Fibroblast of pulmonary artery (primary cell): ENCODE results near the gene CD52.
A peak's percentile ranks its signal among the peaks of the same experiment; 100 is the strongest.

ENCODE experiments used
- DNase-seq: peaks from one replicate; pipeline ENCODE4 v3.0.0-alpha.2; 2010; ENCODE audit warnings: low read depth
- H3K4me3 ChIP-seq: replicated peaks from 2 replicates; pipeline ENCODE4 v1.5.1; 2011; ENCODE audit warnings: low read depth, mild to moderate bottlenecking, control low read depth, low read length, moderate library complexity
- TF ChIP-seq, protein P1 (sequence below): IDR thresholded peaks from 2 replicates; pipeline ENCODE4 v1.5.1; 2011; ENCODE audit warnings: mild to moderate bottlenecking, control low read depth, low read length, inconsistent platforms; ENCODE audit errors: missing control alignments

Gene CD52

GRCh38 chr1:26360807-26361604 is 43.2 kb downstream of the CD52 start:
- no peak for DNase-seq
- H3K4me3 ChIP-seq: no peak overlapping the region
- TF ChIP-seq, protein P1, sequence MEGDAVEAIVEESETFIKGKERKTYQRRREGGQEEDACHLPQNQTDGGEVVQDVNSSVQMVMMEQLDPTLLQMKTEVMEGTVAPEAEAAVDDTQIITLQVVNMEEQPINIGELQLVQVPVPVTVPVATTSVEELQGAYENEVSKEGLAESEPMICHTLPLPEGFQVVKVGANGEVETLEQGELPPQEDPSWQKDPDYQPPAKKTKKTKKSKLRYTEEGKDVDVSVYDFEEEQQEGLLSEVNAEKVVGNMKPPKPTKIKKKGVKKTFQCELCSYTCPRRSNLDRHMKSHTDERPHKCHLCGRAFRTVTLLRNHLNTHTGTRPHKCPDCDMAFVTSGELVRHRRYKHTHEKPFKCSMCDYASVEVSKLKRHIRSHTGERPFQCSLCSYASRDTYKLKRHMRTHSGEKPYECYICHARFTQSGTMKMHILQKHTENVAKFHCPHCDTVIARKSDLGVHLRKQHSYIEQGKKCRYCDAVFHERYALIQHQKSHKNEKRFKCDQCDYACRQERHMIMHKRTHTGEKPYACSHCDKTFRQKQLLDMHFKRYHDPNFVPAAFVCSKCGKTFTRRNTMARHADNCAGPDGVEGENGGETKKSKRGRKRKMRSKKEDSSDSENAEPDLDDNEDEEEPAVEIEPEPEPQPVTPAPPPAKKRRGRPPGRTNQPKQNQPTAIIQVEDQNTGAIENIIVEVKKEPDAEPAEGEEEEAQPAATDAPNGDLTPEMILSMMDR: no peak

- H3K4me3 ChIP-seq: no peak overlapping the region
- TF ChIP-seq, protein P1: no peak
- no peak for DNase-seq
These were observed 43.9 kb downstream of the CD52 start for GRCh38 chr1:26361605-26362122.

- TF ChIP-seq, protein P1: no peak
These were observed 44.6 kb downstream of the CD52 start for GRCh38 chr1:26362331-26362730.

DNA sequence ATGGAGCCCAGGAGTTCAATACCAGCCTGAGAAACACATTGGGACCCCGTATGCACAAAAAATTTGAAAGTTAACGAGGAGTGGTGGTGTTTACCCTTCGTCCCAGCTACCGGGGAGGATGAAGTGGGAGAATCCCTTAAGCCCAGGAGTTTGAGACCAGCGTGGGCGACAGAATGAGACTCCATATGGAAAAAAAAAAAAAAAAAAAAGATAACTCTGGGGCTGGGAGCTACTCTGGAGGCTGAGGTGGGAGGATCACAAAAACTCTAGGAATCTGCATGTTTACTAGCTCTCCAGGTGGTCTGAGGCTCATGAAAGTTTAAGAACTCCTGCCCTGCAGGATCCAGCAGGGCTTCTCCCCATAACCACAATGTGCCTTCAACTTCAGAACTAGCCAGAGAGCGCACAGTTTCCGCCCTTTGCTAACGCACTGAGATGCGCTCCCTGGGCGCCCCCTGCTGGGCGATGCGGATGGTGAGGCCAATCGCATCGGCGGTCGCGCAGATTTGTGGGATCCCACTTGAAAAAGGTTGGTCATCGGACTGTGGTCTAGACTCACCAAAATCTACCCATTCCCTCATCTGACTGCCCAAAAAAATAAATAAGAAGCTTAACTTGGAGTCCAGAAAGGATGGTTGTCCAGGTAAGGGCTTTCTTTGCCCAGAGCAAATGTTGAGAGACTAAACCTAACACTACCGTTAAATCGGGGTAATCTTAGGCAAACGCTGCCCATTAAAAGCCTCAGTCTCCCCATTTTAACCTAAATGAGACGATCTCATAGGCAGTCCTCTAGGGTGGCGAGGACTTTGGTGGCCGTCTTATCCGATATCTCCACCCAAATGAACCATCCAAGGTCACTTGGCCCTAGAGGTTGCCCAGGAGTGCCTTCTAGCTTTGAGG is 46.0 kb downstream of the CD52 start:
- TF ChIP-seq, protein P1: peak; percentile 99
- DNase-seq: peak; percentile 72
- no peak overlapping the region for H3K4me3 ChIP-seq

More at GRCh38 chr1:26362331-26362730, 44.6 kb downstream of the CD52 start:
- no peak for DNase-seq
- no peak overlapping the region for H3K4me3 ChIP-seq

GRCh38 chr1:26364956-26365355 is 47.2 kb downstream of the CD52 start:
- no peak for DNase-seq
- TF ChIP-seq, protein P1: no peak
- H3K4me3 ChIP-seq: no peak overlapping the region

- DNase-seq: no peak
- TF ChIP-seq, protein P1: no peak
These were observed 49.7 kb downstream of the CD52 start for GRCh38 chr1:26367441-26367840.

More at GRCh38 chr1:26367441-26367840, 49.7 kb downstream of the CD52 start:
- H3K4me3 ChIP-seq: no peak overlapping the region
